Neural cell (in vitro differentiated cells): ENCODE results near the gene ZNG1E. TPM values are rescaled to one million over a fixed set of nuclear protein-coding genes. Genes with fewer than 3 reads are reported as not detected.
"Not testable (repeated sequence)": the region's sequence is repeated elsewhere in the genome, so short reads cannot be mapped to it uniquely, and the experiment has no call there.

Experiments
- H2AFZ ChIP-seq: fragments of 200-600, 300-800 bp; sonication (generic), shearing (Covaris generic); 2 replicates; pipeline ENCODE4 v1.6.0; 2014; ENCODE audit warnings: low read depth, mild to moderate bottlenecking, antibody characterized with exemption, low read length, moderate library complexity
- H3F3A ChIP-seq: fragments of 200-600 bp; shearing (Covaris generic); 2 replicates; pipeline ENCODE4 v1.6.1; 2016; ENCODE audit warnings: mild to moderate bottlenecking, moderate library complexity, mixed read lengths, antibody characterized with exemption, low read length; ENCODE audit not compliant: insufficient read depth, poor library complexity, severe bottlenecking
- H3K27ac ChIP-seq: fragments of 200-600, 300-800 bp; sonication (generic), shearing (Covaris generic); 2 replicates; pipeline ENCODE4 v1.5.1; 2014; ENCODE audit warnings: mild to moderate bottlenecking, low read length, moderate library complexity
- H3K27me3 ChIP-seq: fragments of 300-800, 200-600 bp; sonication (generic), shearing (Covaris generic); 2 replicates; pipeline ENCODE4 v1.6.0; 2014; ENCODE audit warnings: mild to moderate bottlenecking, low read depth, low read length, moderate library complexity; ENCODE audit not compliant: insufficient read depth
- H3K36me3 ChIP-seq: fragments of 300-800, 200-600 bp; sonication (generic), shearing (Covaris generic); 2 replicates; pipeline ENCODE4 v1.5.1; 2014; ENCODE audit warnings: mild to moderate bottlenecking, antibody characterized with exemption, low read length, moderate library complexity; ENCODE audit not compliant: insufficient read depth
- H3K4me2 ChIP-seq: fragments of 300-800, 200-600 bp; sonication (generic), shearing (Covaris generic); 2 replicates; pipeline ENCODE4 v1.6.0; 2014; ENCODE audit warnings: mild to moderate bottlenecking, low read length
- H3K4me3 ChIP-seq: fragments of 300-800, 200-600 bp; sonication (generic), shearing (Covaris generic); 2 replicates; pipeline ENCODE4 v1.5.1; 2014; ENCODE audit warnings: mild to moderate bottlenecking, low read length, moderate library complexity
- H3K79me2 ChIP-seq: fragments of 200-600 bp; shearing (Covaris generic); replicated peaks from 2 replicates; pipeline ENCODE4 v1.6.0; 2014; ENCODE audit warnings: mild to moderate bottlenecking, low read length, moderate library complexity; ENCODE audit not compliant: insufficient read depth
- H3K9ac ChIP-seq: fragments of 300-800, 200-600 bp; sonication (generic), shearing (Covaris generic); 2 replicates; pipeline ENCODE4 v1.6.1; 2016; ENCODE audit warnings: mild to moderate bottlenecking, low read length, mixed read lengths
- H3K9me2 ChIP-seq: fragments of 200-600 bp; shearing (Covaris generic); 2 replicates; pipeline ENCODE4 v1.6.1; 2016; ENCODE audit warnings: mild to moderate bottlenecking, low read length, mixed read lengths; ENCODE audit not compliant: insufficient read depth
- H3K9me3 ChIP-seq: fragments of 200-600, 300-800 bp; sonication (generic), shearing (Covaris generic); 2 replicates; pipeline ENCODE4 v1.6.1; 2016; ENCODE audit warnings: mild to moderate bottlenecking, mixed run types, low read length, moderate library complexity, mixed read lengths
- H4K20me1 ChIP-seq: fragments of 200-600 bp; shearing (Covaris generic); 2 replicates; pipeline ENCODE4 v1.6.1; 2016; ENCODE audit warnings: mild to moderate bottlenecking, mixed run types; ENCODE audit not compliant: insufficient read depth
- polyA plus RNA-seq: library from polyadenylated mRNA; depleted of rRNA; stranded (reverse); fragments of >200 nt; gene quantifications from 2 replicates; pipeline ENCODE4 v1.2.3, GENCODE V29; 2014

Gene ZNG1E
- polyA plus RNA-seq, 1 donor from 2014 or later = 80.3 TPM

DNA sequence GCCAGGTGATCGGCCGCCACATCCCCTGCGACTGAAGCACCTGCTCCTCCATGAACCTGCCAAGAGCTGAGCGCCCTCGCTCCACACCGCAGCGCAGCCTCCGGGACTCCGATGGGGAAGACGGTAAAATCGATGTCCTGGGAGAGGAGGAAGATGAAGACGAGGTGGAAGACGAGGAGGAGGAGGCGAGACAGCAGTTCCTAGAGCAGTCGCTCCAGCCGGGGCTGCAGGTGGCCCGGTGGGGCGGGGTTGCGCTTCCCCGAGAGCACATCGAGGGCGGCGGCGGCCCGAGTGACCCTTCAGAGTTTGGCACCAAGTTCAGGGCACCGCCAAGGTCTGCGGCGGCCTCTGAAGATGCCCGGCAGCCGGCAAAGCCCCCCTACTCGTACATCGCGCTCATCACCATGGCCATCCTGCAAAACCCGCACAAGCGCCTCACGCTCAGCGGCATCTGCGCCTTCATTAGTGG lies 61.4 kb downstream of the ZNG1E start, which contains the start of gene FOXD4L4:
TSS of gene FOXD4L4 (plus strand) at position 51 of the 469 bp plus-strand sequence. CDS start at position 51, 0 bp downstream.
- H3K9me3 ChIP-seq, H3K36me3 ChIP-seq, H3F3A ChIP-seq, H3K9ac ChIP-seq, H3K27ac ChIP-seq, H3K79me2 ChIP-seq, H4K20me1 ChIP-seq, H2AFZ ChIP-seq, H3K9me2 ChIP-seq, H3K27me3 ChIP-seq, H3K4me2 ChIP-seq, H3K4me3 ChIP-seq: not testable (repeated sequence)

GRCh38 chr9:65738133-65738532 lies 62.4 kb downstream of the ZNG1E start:
- not testable (repeated sequence) for H3K9ac ChIP-seq, H3F3A ChIP-seq, H2AFZ ChIP-seq, H3K4me3 ChIP-seq, H3K4me2 ChIP-seq, H3K27ac ChIP-seq, H3K9me3 ChIP-seq, H3K79me2 ChIP-seq, H4K20me1 ChIP-seq, H3K36me3 ChIP-seq, H3K27me3 ChIP-seq, H3K9me2 ChIP-seq

Other genes starting within 250 kb of the ZNG1E start
- gene FOXD4L4, start 61.2 kb downstream of the ZNG1E start, polyA plus RNA-seq = 0.10 TPM in 1 of 2 replicates, not detected in the other